HepG2 (cell line): ENCODE data around the gene MYH7B. TPM values are rescaled to one million over a fixed set of nuclear protein-coding genes. Genes with fewer than 3 reads are reported as not detected.

ENCODE experiments used
- ATAC-seq: fragments of 200-7000 bp; cut with Tn5 transposase; 3 replicates; pipeline ENCODE4 v1.9.1; 2020; ENCODE audit warnings: mild to moderate bottlenecking, moderate library complexity
- BruUV-seq: library from RNA; stranded (reverse); fragments of 400-500 nt; replicated peaks from 2 replicates; lab custom pipeline; 2021; lab: Mats Ljungman, UMichigan
- CTCF ChIA-PET: fragments of 300-600 bp; formaldehyde crosslinking; extraction: SDS; loops from one replicate; lab custom pipeline; 2021; ENCODE audit warnings: low total read pairs, inconsistent platforms, low intra/inter-chr PET ratio; lab: Yijun Ruan, JAX
- POLR2A ChIA-PET: fragments of 350-600 bp; sonication (Branson Sonifier 250); formaldehyde crosslinking; loops from one replicate; lab custom pipeline; 2020; ENCODE audit warnings: antibody characterized with exemption, inconsistent platforms; lab: Yijun Ruan, JAX
- DNase-seq: peaks from one replicate; pipeline ENCODE4 v3.0.0-alpha.2; 2015; ENCODE audit warnings: low spot score
- FAIRE-seq: peaks from 3 replicates; lab custom pipeline; 2011; peaks lifted over from hg19 to GRCh38; lab: Jason Lieb, UNC
- H2AFZ ChIP-seq: one replicate; pipeline ENCODE4 v1.6.1; 2011; ENCODE audit warnings: low read length, inconsistent platforms
- H3K27ac ChIP-seq: fragments of 300-600 bp; 3 replicates; pipeline ENCODE4 v1.8.0; 2011; ENCODE audit warnings: mixed run types, mild to moderate bottlenecking, mixed read lengths, low read length, inconsistent platforms; ENCODE audit not compliant: insufficient read depth; ENCODE audit errors: extremely low read length
- H3K27me3 ChIP-seq, 2 experiments: fragments of 200-600 bp in 1 of 2; 2 replicates in 1 of 2; 3 replicates in 1 of 2; pipeline versions ENCODE4 v1.6.0 to v1.8.0; 2011; ENCODE audit warnings: low read length in 2 of 2, mild to moderate bottlenecking in 2 of 2, moderate library complexity in 2 of 2, inconsistent platforms in 1 of 2; ENCODE audit not compliant: insufficient read depth in 2 of 2, control insufficient read depth in 1 of 2
- H3K36me3 ChIP-seq, 2 experiments: fragments of 200-600 bp in 1 of 2; replicated peaks in 1 of 2; 2 replicates in 1 of 2; 3 replicates in 1 of 2; pipeline versions ENCODE4 v1.5.1 to v1.8.0; 2011; ENCODE audit warnings: low read length in 2 of 2, inconsistent platforms in 1 of 2; ENCODE audit not compliant: insufficient read depth in 2 of 2, control insufficient read depth in 1 of 2
- H3K4me1 ChIP-seq: 2 replicates; pipeline ENCODE4 v1.5.1; 2012; ENCODE audit warnings: low read length, inconsistent platforms; ENCODE audit not compliant: insufficient read depth
- H3K4me2 ChIP-seq: 2 replicates; pipeline ENCODE4 v1.6.0; 2011; ENCODE audit warnings: low read depth, low read length, inconsistent platforms
- H3K4me3 ChIP-seq, 3 experiments: fragments of 200-600 bp in 1 of 3; sonication (generic), shearing (Covaris generic) in 1 of 3; replicated peaks in 1 of 3; 2 replicates each; pipeline ENCODE4 v1.5.1; 2011 to 2016; ENCODE audit warnings: low read length in 3 of 3, inconsistent platforms in 2 of 3, low read depth in 2 of 3, mild to moderate bottlenecking in 2 of 3, control low read depth in 1 of 3, mixed read lengths in 1 of 3; ENCODE audit not compliant: insufficient read depth in 1 of 3
- H3K79me2 ChIP-seq: one replicate; pipeline ENCODE4 v1.6.1; 2011; ENCODE audit warnings: low read length, inconsistent platforms; ENCODE audit not compliant: insufficient read depth
- H3K9ac ChIP-seq: 2 replicates; pipeline ENCODE4 v1.6.0; 2011; ENCODE audit warnings: mild to moderate bottlenecking, low read depth, low read length, inconsistent platforms; ENCODE audit not compliant: insufficient read depth
- H3K9me3 ChIP-seq: 2 replicates; pipeline ENCODE4 v1.5.1; 2012; ENCODE audit warnings: mild to moderate bottlenecking, low read length
- H4K20me1 ChIP-seq: 2 replicates; pipeline ENCODE4 v1.6.0; 2011; ENCODE audit warnings: inconsistent platforms, mild to moderate bottlenecking, low read length, moderate library complexity; ENCODE audit not compliant: insufficient read depth
- MIER3 ChIP-seq: IDR thresholded peaks from 2 replicates; pipeline ENCODE4 v1.6.1; 2016; ENCODE audit warnings: missing compliant biosample characterization, borderline replicate concordance
- PAF1 ChIP-seq: IDR thresholded peaks from 2 replicates; pipeline ENCODE4 v1.6.1; 2016; ENCODE audit warnings: missing genetic modification reagents, missing compliant biosample characterization
- RBM39 ChIP-seq: fragments of 200-400 bp; formaldehyde crosslinking; IDR thresholded peaks from one replicate; pipeline ENCODE4 v1.6.1; 2018; ENCODE audit warnings: antibody characterized with exemption, mild to moderate bottlenecking, low read depth, low read length; ENCODE audit not compliant: poor library complexity, severe bottlenecking
- STAT5B ChIP-seq: sonication (generic); formaldehyde crosslinking; IDR thresholded peaks from 2 replicates; pipeline ENCODE4 v1.4.0; 2020; ENCODE audit warnings: missing genetic modification reagents
- ZNF260 ChIP-seq: sonication (generic); formaldehyde crosslinking; IDR thresholded peaks from 2 replicates; pipeline ENCODE4 v1.4.0; 2020; ENCODE audit warnings: missing genetic modification reagents, low read depth, mild to moderate bottlenecking, borderline replicate concordance
- ZNF557 ChIP-seq: sonication (generic); formaldehyde crosslinking; IDR thresholded peaks from 2 replicates; pipeline ENCODE4 v1.4.0; 2020; ENCODE audit warnings: missing genetic modification reagents
- WGBS: methylation state at CpG from one replicate; pipeline ENCODE4 v1.1.6; 2017; ENCODE audit warnings: low lambda C conversion rate; 5-methylcytosine and 5-hydroxymethylcytosine counted together
- in situ Hi-C: cut with HindIII; loops from 2 replicates; pipeline ENCODE4 v1.10.0; 2017; ENCODE audit warnings: low pct_unique_long_range_greater_than_20kb; ENCODE audit not compliant: extremely low pct_ligation_motif_present
- intact Hi-C: fragments of 100-400 bp; cut with micrococcal nuclease; formaldehyde crosslinking; loops from one replicate; pipeline ENCODE4 v1.10.0; 2022; ENCODE audit not compliant: unreplicated experiment
- polyA plus RNA-seq, 8 experiments: library from polyadenylated mRNA; depleted of rRNA in 3 of 8; stranded (reverse) in 7 of 8; unstranded in 1 of 8; fragments of >200 nt; fragmentation: Illumina TruSeq in 4 of 8; extraction: Trizol in 4 of 8; gene quantifications; 2 replicates each; pipeline versions ENCODE4 v1.2.1 to v1.2.3, GENCODE V29; 2011 to 2016; ENCODE audit warnings: low read depth in 4 of 8, missing spikeins in 1 of 8, mixed read lengths in 1 of 8; ENCODE audit not compliant: insufficient read depth in 1 of 8
- total RNA-seq, 5 experiments: library from RNA; depleted of rRNA; stranded (reverse); fragments of >200 nt; fragmentation: Illumina TruSeq; extraction: Trizol; gene quantifications; 2 replicates each; pipeline ENCODE4 v1.2.3, GENCODE V29; 2016; ENCODE audit warnings: low read depth in 1 of 5
- TF ChIP-seq, protein P1 (sequence below): sonication (generic); formaldehyde crosslinking; IDR thresholded peaks from 2 replicates; pipeline ENCODE4 v1.9.0; 2021; ENCODE audit warnings: mild to moderate bottlenecking, missing genetic modification reagents
- TF ChIP-seq, protein P2 (sequence below): sonication (generic); formaldehyde crosslinking; IDR thresholded peaks from 2 replicates; pipeline ENCODE4 v1.5.1; 2020; ENCODE audit warnings: mild to moderate bottlenecking, missing genetic modification reagents, moderate library complexity

The MYH7B gene
- total and polyA plus RNA-seq, 2 of the 13 experiments (the other 11 are each of a cell fraction or from before 2014, with no cell fraction given), result 0.05 to 0.20 TPM

DNA sequence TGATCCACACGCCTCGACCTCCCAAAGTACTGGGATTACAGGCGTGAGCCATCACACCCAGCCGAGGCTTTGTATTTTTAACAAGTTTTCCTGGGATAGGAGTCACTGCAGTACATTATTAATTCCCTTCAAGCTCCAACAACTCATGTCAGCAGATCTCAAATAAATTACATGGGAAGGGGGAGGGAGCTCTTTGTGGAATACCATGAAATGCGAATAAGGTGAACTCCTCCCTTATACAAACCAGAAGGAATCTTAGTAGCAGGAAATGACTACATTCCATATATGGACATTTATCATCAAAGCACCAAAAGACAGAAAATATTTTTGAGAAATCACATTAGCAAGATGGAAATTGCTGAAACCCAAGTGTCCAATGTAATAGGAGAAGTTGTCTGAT is 3.0 kb upstream of the MYH7B start:
- ATAC-seq (no peak), DNase-seq (no peak), FAIRE-seq (no peak)
- WGBS, result 97% methylated on average over 5 of the region's 5 CpGs
- Histone ChIP-seq H3K36me3 (peaks cover 0 to 14% of the 10 kb centered on the region in 2 experiments; a peak in 4 of 5 replicates), H3K9me3 (no peaks in the 10 kb centered on the region), H3K9ac (no peak overlapping the region), H3K4me2 (no peak overlapping the region), H3K27me3 (peaks cover 0 to 5% of the 10 kb centered on the region in 2 experiments; a peak in 2 of 5 replicates), H3K4me3 (no peak overlapping the region), H2AFZ (no peak overlapping the region), H3K4me1 (peaks cover 52% of the 10 kb centered on the region), H3K79me2 (peaks cover 6% of the 10 kb centered on the region), H4K20me1 (no peaks in the 10 kb centered on the region), H3K27ac (no peak overlapping the region)
- ChIA-PET CTCF (no interaction called here), POLR2A (no interaction called here)
- BruUV-seq, result no TSS peak
- intact Hi-C loops (no loop called here), in situ Hi-C loops (no loop called here)
- no peak for TF ChIP-seq RBM39

DNA sequence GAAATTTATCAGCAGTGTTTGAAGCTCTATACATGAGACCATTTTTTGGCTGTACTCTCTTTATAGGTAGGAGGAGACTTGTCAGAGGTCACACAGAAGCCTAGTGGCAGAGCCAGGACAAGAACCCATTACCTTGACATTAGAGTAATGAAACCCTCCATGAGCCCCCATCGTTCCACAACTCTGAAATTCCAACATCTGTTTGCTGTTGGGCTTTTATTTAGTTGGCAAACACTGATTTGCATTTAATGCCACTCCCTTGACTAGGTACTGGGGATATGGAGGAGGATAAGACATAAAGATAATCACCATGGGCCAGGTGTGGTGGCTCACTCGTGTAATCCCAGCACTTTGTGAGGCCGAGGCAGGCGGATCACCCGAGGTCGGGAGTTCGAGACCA is 1.7 kb upstream of the MYH7B start:
- in situ Hi-C loops, result no loop called here
- Histone ChIP-seq H3K4me1 (peaks cover 49% of the 10 kb centered on the region), H2AFZ (no peak overlapping the region)
- no peak for DNase-seq
- FAIRE-seq, result no peak
- no peak for TF ChIP-seq MIER3 (CRISPR knock-in tag)
- TF ChIP-seq, protein P1, sequence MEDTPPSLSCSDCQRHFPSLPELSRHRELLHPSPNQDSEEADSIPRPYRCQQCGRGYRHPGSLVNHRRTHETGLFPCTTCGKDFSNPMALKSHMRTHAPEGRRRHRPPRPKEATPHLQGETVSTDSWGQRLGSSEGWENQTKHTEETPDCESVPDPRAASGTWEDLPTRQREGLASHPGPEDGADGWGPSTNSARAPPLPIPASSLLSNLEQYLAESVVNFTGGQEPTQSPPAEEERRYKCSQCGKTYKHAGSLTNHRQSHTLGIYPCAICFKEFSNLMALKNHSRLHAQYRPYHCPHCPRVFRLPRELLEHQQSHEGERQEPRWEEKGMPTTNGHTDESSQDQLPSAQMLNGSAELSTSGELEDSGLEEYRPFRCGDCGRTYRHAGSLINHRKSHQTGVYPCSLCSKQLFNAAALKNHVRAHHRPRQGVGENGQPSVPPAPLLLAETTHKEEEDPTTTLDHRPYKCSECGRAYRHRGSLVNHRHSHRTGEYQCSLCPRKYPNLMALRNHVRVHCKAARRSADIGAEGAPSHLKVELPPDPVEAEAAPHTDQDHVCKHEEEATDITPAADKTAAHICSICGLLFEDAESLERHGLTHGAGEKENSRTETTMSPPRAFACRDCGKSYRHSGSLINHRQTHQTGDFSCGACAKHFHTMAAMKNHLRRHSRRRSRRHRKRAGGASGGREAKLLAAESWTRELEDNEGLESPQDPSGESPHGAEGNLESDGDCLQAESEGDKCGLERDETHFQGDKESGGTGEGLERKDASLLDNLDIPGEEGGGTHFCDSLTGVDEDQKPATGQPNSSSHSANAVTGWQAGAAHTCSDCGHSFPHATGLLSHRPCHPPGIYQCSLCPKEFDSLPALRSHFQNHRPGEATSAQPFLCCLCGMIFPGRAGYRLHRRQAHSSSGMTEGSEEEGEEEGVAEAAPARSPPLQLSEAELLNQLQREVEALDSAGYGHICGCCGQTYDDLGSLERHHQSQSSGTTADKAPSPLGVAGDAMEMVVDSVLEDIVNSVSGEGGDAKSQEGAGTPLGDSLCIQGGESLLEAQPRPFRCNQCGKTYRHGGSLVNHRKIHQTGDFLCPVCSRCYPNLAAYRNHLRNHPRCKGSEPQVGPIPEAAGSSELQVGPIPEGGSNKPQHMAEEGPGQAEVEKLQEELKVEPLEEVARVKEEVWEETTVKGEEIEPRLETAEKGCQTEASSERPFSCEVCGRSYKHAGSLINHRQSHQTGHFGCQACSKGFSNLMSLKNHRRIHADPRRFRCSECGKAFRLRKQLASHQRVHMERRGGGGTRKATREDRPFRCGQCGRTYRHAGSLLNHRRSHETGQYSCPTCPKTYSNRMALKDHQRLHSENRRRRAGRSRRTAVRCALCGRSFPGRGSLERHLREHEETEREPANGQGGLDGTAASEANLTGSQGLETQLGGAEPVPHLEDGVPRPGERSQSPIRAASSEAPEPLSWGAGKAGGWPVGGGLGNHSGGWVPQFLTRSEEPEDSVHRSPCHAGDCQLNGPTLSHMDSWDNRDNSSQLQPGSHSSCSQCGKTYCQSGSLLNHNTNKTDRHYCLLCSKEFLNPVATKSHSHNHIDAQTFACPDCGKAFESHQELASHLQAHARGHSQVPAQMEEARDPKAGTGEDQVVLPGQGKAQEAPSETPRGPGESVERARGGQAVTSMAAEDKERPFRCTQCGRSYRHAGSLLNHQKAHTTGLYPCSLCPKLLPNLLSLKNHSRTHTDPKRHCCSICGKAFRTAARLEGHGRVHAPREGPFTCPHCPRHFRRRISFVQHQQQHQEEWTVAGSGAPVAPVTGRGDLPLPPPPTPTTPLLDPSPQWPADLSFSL (CRISPR knock-in tag), result no peak
- no peak for TF ChIP-seq ZNF260 (CRISPR knock-in tag)
- TF ChIP-seq STAT5B (CRISPR knock-in tag), result no peak
- no peak for TF ChIP-seq ZNF557 (CRISPR knock-in tag)
- TF ChIP-seq, protein P2, sequence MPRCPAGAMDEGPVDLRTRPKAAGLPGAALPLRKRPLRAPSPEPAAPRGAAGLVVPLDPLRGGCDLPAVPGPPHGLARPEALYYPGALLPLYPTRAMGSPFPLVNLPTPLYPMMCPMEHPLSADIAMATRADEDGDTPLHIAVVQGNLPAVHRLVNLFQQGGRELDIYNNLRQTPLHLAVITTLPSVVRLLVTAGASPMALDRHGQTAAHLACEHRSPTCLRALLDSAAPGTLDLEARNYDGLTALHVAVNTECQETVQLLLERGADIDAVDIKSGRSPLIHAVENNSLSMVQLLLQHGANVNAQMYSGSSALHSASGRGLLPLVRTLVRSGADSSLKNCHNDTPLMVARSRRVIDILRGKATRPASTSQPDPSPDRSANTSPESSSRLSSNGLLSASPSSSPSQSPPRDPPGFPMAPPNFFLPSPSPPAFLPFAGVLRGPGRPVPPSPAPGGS, result no peak
- no peak for TF ChIP-seq PAF1 (CRISPR knock-in tag)
- TF ChIP-seq, all 625 proteins: peak for 0
- intact Hi-C loops, result no loop called here
- Histone ChIP-seq H3K9me3 (no peaks in the 10 kb centered on the region), H3K36me3 (peaks cover 0 to 9% of the 10 kb centered on the region in 2 experiments; a peak in 3 of 5 replicates), H3K27me3 (peaks cover 0 to 10% of the 10 kb centered on the region in 2 experiments; a peak in 2 of 5 replicates), H3K4me3 (no peak overlapping the region), H3K4me2 (no peak overlapping the region), H3K79me2 (peaks cover 6% of the 10 kb centered on the region), H3K27ac (no peak overlapping the region), H3K9ac (no peak overlapping the region), H4K20me1 (no peaks in the 10 kb centered on the region)
- BruUV-seq, result no TSS peak
- ATAC-seq, result no peak
- CTCF ChIA-PET, result no interaction called here
- 96% methylated on average over 7 of the region's 7 CpGs for WGBS
- POLR2A ChIA-PET, result interaction anchor here (7.0 kb wide), 1 partner anchor 78 kb away, joined by 126 read pairs; the partner anchor contains the start of gene ACSS2
